K562 (cell line): ENCODE results near the gene CCDC61. TPM values are rescaled to one million over a fixed set of nuclear protein-coding genes. Genes with fewer than 3 reads are reported as not detected.

Experiments used
- GABPA ChIP-seq: fragments of 200-800 bp; sonication (Bioruptor generic); conservative IDR thresholded peaks from 2 replicates; pipeline ENCODE4 v1.6.1; 2016; ENCODE audit warnings: low read depth, missing genetic modification characterization, missing compliant biosample characterization
- JUN ChIP-seq, 2 experiments: sonication (generic) in 1 of 2; formaldehyde crosslinking in 1 of 2; IDR thresholded peaks; 2 replicates each; pipeline versions ENCODE4 v1.6.1 to v1.8.0; 2012 to 2022; ENCODE audit warnings: borderline replicate concordance in 2 of 2, mild to moderate bottlenecking in 2 of 2, improper control_type of control experiment in 1 of 2, low read depth in 1 of 2, low read length in 1 of 2, missing genetic modification reagents in 1 of 2
- L3MBTL2 ChIP-seq: fragments of 450-650 bp; IDR thresholded peaks from 2 replicates; pipeline ENCODE4 v1.6.1; 2016; ENCODE audit warnings: mild to moderate bottlenecking, moderate library complexity
- NEUROD1 ChIP-seq: fragments of 150-350 bp; IDR thresholded peaks from 2 replicates; pipeline ENCODE4 v1.6.1; 2014; ENCODE audit warnings: borderline replicate concordance, low read length, low read depth; ENCODE audit not compliant: partially characterized antibody
- PML ChIP-seq: IDR thresholded peaks from 2 replicates; pipeline ENCODE4 v1.6.1; 2012; ENCODE audit warnings: low read length, inconsistent platforms
- ZC3H8 ChIP-seq: fragments of 450-650 bp; IDR thresholded peaks from 2 replicates; pipeline ENCODE4 v1.6.1; 2017
- ZNF239 ChIP-seq: fragments of 250-450 bp; sonication (Bioruptor Pico); IDR thresholded peaks from 2 replicates; pipeline ENCODE4 v1.4.0; 2020; ENCODE audit warnings: mild to moderate bottlenecking
- polyA plus RNA-seq, 8 experiments: library from polyadenylated mRNA; depleted of rRNA in 4 of 8; stranded (reverse) in 5 of 8; unstranded in 3 of 8; fragments of >200 nt; fragmentation: Nextera tagmentation in 2 of 8; fragmentation: Illumina TruSeq in 1 of 8; extraction: Ambion mirVana in 2 of 8; extraction: Trizol in 1 of 8; gene quantifications; 2 replicates each; pipeline versions ENCODE4 v1.2.1 to v1.2.3, GENCODE V29; 2011 to 2014; ENCODE audit warnings: inconsistent platforms in 1 of 8, missing spikeins in 1 of 8
- total RNA-seq, 7 experiments: library from RNA; depleted of rRNA in 6 of 7; stranded (reverse); fragments of >200 nt in 6 of 7; fragmentation: Illumina TruSeq in 2 of 7; extraction: Trizol in 2 of 7; gene quantifications; 2 replicates each; pipeline versions ENCODE4 v1.2.1 to v1.2.3, GENCODE V29; 2011 to 2021; ENCODE audit warnings: low replicate concordance in 1 of 7
- TF ChIP-seq, protein P1 (sequence below): sonication (generic); formaldehyde crosslinking; IDR thresholded peaks from 2 replicates; pipeline ENCODE4 v1.8.0; 2022; ENCODE audit warnings: mild to moderate bottlenecking, missing genetic modification reagents, borderline replicate concordance
- TF ChIP-seq, protein P2 (sequence below): sonication (generic); formaldehyde crosslinking; IDR thresholded peaks from 2 replicates; pipeline ENCODE4 v1.8.1; 2023; ENCODE audit warnings: mild to moderate bottlenecking, missing genetic modification reagents
- TF ChIP-seq, protein P3 (sequence below): fragments of 250-450 bp; sonication (Bioruptor Pico); IDR thresholded peaks from 2 replicates; pipeline ENCODE4 v1.8.0; 2021; ENCODE audit warnings: borderline replicate concordance, mild to moderate bottlenecking, moderate library complexity; ENCODE audit not compliant: poor library complexity, severe bottlenecking
- TF ChIP-seq, protein P4 (sequence below): fragments of 200-800 bp; sonication (Bioruptor generic); IDR thresholded peaks from 2 replicates; pipeline ENCODE4 v1.6.1; 2017; ENCODE audit warnings: missing genetic modification characterization, missing compliant biosample characterization
- TF ChIP-seq, protein P5 (sequence below): fragments of 450-650 bp; IDR thresholded peaks from 2 replicates; pipeline ENCODE4 v1.6.1; 2016; ENCODE audit warnings: mild to moderate bottlenecking
- TF ChIP-seq, protein P6 (sequence below): fragments of 450-650 bp; IDR thresholded peaks from 2 replicates; pipeline ENCODE4 v1.6.1; 2016
- TF ChIP-seq, protein P7 (sequence below): sonication (generic); formaldehyde crosslinking; IDR thresholded peaks from 2 replicates; pipeline ENCODE4 v1.8.0; 2022; ENCODE audit warnings: missing genetic modification reagents, mild to moderate bottlenecking, moderate library complexity, borderline replicate concordance

Gene CCDC61
- total and polyA plus RNA-seq, 9 of the 15 experiments (the other 6 are each of a cell fraction or from before 2014, with no cell fraction given), result 0.07 to 27.0 (median 10.3) TPM

DNA sequence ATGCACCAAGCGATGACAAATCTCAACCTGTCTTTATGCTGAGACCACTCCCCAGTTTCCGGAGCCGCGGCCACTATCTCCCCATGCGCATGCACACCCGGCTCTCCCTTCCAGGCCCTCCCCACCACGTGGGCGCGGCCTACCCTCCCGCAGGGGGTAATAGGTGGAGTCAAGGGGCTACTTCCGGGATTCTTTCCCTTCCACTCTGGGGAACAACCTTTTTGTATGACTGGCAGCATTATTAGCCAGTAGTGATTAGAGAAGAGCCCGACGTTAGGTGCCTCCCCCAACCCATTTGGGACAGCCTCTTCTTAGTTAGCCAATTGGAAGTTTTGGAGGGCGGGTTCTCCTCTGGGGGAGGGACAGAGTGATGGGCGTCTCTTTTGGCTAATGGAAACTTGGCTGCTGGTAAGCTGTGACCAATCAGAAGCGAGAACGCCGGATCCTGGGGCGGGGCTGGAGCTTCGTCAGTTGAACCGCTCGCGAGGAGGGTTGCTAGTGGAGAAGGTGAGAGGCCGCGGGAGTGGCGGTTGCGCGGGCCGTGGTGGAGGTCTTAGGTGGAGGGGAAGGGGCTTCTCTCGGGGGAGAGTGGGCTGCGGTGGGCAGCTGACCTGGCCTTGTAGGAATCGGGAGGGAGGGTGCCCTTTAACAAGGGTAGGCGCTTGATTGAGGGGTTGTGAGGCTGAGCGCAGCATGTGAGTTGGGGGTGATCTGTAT is at the start of gene CCDC61 (continued):
- TF ChIP-seq, protein P1, sequence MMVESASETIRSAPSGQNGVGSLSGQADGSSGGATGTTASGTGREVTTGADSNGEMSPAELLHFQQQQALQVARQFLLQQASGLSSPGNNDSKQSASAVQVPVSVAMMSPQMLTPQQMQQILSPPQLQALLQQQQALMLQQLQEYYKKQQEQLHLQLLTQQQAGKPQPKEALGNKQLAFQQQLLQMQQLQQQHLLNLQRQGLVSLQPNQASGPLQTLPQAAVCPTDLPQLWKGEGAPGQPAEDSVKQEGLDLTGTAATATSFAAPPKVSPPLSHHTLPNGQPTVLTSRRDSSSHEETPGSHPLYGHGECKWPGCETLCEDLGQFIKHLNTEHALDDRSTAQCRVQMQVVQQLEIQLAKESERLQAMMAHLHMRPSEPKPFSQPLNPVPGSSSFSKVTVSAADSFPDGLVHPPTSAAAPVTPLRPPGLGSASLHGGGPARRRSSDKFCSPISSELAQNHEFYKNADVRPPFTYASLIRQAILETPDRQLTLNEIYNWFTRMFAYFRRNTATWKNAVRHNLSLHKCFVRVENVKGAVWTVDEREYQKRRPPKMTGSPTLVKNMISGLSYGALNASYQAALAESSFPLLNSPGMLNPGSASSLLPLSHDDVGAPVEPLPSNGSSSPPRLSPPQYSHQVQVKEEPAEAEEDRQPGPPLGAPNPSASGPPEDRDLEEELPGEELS (CRISPR knock-in tag), result no peak
- TF ChIP-seq, protein P2, sequence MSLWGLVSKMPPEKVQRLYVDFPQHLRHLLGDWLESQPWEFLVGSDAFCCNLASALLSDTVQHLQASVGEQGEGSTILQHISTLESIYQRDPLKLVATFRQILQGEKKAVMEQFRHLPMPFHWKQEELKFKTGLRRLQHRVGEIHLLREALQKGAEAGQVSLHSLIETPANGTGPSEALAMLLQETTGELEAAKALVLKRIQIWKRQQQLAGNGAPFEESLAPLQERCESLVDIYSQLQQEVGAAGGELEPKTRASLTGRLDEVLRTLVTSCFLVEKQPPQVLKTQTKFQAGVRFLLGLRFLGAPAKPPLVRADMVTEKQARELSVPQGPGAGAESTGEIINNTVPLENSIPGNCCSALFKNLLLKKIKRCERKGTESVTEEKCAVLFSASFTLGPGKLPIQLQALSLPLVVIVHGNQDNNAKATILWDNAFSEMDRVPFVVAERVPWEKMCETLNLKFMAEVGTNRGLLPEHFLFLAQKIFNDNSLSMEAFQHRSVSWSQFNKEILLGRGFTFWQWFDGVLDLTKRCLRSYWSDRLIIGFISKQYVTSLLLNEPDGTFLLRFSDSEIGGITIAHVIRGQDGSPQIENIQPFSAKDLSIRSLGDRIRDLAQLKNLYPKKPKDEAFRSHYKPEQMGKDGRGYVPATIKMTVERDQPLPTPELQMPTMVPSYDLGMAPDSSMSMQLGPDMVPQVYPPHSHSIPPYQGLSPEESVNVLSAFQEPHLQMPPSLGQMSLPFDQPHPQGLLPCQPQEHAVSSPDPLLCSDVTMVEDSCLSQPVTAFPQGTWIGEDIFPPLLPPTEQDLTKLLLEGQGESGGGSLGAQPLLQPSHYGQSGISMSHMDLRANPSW (CRISPR knock-in tag), result no peak
- TF ChIP-seq, protein P3, sequence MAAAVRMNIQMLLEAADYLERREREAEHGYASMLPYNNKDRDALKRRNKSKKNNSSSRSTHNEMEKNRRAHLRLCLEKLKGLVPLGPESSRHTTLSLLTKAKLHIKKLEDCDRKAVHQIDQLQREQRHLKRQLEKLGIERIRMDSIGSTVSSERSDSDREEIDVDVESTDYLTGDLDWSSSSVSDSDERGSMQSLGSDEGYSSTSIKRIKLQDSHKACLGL (CRISPR knock-in tag), result peak; percentile 64
- TF ChIP-seq, protein P4, sequence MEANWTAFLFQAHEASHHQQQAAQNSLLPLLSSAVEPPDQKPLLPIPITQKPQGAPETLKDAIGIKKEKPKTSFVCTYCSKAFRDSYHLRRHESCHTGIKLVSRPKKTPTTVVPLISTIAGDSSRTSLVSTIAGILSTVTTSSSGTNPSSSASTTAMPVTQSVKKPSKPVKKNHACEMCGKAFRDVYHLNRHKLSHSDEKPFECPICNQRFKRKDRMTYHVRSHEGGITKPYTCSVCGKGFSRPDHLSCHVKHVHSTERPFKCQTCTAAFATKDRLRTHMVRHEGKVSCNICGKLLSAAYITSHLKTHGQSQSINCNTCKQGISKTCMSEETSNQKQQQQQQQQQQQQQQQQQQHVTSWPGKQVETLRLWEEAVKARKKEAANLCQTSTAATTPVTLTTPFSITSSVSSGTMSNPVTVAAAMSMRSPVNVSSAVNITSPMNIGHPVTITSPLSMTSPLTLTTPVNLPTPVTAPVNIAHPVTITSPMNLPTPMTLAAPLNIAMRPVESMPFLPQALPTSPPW (CRISPR knock-in tag), result peak; percentile 93
- TF ChIP-seq, protein P5, sequence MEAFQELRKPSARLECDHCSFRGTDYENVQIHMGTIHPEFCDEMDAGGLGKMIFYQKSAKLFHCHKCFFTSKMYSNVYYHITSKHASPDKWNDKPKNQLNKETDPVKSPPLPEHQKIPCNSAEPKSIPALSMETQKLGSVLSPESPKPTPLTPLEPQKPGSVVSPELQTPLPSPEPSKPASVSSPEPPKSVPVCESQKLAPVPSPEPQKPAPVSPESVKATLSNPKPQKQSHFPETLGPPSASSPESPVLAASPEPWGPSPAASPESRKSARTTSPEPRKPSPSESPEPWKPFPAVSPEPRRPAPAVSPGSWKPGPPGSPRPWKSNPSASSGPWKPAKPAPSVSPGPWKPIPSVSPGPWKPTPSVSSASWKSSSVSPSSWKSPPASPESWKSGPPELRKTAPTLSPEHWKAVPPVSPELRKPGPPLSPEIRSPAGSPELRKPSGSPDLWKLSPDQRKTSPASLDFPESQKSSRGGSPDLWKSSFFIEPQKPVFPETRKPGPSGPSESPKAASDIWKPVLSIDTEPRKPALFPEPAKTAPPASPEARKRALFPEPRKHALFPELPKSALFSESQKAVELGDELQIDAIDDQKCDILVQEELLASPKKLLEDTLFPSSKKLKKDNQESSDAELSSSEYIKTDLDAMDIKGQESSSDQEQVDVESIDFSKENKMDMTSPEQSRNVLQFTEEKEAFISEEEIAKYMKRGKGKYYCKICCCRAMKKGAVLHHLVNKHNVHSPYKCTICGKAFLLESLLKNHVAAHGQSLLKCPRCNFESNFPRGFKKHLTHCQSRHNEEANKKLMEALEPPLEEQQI, result no peak
- TF ChIP-seq JUN (IDR thresholded peaks at IDR 0.05; ENCODE audit: borderline replicate concordance, low read depth, low read length) (peak; percentile 18; the same call in 1 of the 2 replicates), JUN (CRISPR knock-in tag; IDR thresholded peaks at IDR 0.05; ENCODE audit: borderline replicate concordance) (no peak), GABPA (tag) (peak; percentile 89), PML (peak; percentile 61; the same call in 1 of the 2 replicates), ZC3H8 (no peak), NEUROD1 (peak; percentile 97), ZNF239 (CRISPR knock-in tag) (no peak), L3MBTL2 (peak; percentile 47; the same call in 1 of the 2 replicates)
- TF ChIP-seq, protein P6, sequence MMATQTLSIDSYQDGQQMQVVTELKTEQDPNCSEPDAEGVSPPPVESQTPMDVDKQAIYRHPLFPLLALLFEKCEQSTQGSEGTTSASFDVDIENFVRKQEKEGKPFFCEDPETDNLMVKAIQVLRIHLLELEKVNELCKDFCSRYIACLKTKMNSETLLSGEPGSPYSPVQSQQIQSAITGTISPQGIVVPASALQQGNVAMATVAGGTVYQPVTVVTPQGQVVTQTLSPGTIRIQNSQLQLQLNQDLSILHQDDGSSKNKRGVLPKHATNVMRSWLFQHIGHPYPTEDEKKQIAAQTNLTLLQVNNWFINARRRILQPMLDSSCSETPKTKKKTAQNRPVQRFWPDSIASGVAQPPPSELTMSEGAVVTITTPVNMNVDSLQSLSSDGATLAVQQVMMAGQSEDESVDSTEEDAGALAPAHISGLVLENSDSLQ, result peak; percentile 100
- TF ChIP-seq, protein P7, sequence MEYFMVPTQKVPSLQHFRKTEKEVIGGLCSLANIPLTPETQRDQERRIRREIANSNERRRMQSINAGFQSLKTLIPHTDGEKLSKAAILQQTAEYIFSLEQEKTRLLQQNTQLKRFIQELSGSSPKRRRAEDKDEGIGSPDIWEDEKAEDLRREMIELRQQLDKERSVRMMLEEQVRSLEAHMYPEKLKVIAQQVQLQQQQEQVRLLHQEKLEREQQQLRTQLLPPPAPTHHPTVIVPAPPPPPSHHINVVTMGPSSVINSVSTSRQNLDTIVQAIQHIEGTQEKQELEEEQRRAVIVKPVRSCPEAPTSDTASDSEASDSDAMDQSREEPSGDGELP, result peak; percentile 51; the same call in 1 of the 2 replicates
